Fibroblast of mammary gland (primary cell): ENCODE measurements around the gene TMEM132A.

Experiments
- DNase-seq: peaks from one replicate; pipeline ENCODE4 v3.0.0-alpha.2; 2010; ENCODE audit warnings: low read depth
- H3K4me3 ChIP-seq: 2 replicates; pipeline ENCODE4 v1.5.1; 2011; ENCODE audit warnings: low read depth, mild to moderate bottlenecking, low read length, moderate library complexity; ENCODE audit not compliant: control insufficient read depth
- TF ChIP-seq, protein P1 (sequence below): conservative IDR thresholded peaks from 2 replicates; pipeline ENCODE4 v1.5.1; 2011; ENCODE audit warnings: low read depth, low read length, inconsistent platforms; ENCODE audit not compliant: control insufficient read depth, insufficient read depth

Gene TMEM132A

DNA sequence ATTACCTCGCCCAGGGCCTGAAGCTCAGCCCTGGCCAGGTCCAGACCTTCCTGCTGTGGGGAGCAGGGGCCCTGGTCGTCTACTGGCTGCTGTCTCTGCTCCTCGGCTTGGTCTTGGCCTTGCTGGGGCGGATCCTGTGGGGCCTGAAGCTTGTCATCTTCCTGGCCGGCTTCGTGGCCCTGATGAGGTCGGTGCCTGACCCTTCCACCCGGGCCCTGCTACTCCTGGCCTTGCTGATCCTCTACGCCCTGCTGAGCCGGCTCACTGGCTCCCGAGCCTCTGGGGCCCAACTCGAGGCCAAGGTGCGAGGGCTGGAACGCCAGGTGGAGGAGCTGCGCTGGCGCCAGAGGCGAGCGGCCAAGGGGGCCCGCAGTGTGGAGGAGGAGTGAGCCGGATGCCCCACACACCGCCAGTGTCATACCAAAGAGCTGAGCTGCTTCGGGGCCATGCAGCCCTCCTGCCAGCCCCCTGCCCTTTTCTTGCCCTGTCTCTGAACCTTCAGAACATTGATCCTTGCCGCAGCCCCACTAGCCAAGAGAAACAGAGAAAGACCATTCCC, 2.4 kb upstream of the TMEM132A start:
- H3K4me3 ChIP-seq, result no peak overlapping the region
- no peak for DNase-seq

DNA sequence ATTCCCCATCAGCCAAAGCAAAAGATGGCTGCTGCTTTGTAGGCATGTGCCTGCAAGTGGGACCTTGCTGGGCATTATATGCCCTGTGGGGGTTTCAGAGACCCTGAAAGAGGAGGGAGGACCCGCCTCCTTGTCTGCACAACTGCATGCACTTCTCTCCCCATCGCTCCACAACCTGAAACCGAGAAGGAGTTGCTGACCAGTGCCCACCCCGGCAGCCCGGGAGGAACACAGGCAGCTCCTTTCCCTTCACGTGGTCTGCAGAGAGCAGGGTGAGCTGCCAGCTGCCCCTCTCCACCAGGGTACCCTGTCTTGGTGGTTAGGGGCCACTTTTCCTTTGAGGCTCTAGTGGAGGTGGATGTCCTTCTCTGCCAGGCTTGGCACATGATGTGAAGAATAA, 1.4 kb upstream of the TMEM132A start:
- H3K4me3 ChIP-seq, result no peak overlapping the region
- DNase-seq, result no peak
- TF ChIP-seq, protein P1, sequence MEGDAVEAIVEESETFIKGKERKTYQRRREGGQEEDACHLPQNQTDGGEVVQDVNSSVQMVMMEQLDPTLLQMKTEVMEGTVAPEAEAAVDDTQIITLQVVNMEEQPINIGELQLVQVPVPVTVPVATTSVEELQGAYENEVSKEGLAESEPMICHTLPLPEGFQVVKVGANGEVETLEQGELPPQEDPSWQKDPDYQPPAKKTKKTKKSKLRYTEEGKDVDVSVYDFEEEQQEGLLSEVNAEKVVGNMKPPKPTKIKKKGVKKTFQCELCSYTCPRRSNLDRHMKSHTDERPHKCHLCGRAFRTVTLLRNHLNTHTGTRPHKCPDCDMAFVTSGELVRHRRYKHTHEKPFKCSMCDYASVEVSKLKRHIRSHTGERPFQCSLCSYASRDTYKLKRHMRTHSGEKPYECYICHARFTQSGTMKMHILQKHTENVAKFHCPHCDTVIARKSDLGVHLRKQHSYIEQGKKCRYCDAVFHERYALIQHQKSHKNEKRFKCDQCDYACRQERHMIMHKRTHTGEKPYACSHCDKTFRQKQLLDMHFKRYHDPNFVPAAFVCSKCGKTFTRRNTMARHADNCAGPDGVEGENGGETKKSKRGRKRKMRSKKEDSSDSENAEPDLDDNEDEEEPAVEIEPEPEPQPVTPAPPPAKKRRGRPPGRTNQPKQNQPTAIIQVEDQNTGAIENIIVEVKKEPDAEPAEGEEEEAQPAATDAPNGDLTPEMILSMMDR, result no peak

More for the DNA sequence above, 2.4 kb upstream of the TMEM132A start:
- TF ChIP-seq, protein P1, result no peak

DNA sequence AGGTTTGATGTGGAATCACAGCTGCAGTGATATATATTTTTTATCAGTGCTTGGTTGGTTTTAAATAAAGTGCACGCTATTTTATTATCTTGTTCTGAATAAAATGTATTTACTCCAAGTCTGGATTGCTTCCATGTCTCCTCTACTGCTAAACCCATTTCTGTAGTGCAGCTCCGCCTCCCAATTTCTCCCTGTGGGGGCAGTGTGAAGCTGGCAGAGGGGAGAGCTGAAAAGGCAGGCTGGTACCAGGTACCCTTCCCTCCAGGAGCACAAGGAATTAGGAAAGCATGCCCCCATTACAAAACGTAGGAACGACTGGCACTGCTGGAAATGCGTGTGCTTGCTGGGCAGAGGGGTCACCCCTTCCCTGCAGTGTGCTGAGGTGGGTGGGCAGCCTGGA, 934 bp upstream of the TMEM132A start:
- H3K4me3 ChIP-seq, result no peak overlapping the region
- DNase-seq, result no peak
- TF ChIP-seq, protein P1, result no peak

DNA sequence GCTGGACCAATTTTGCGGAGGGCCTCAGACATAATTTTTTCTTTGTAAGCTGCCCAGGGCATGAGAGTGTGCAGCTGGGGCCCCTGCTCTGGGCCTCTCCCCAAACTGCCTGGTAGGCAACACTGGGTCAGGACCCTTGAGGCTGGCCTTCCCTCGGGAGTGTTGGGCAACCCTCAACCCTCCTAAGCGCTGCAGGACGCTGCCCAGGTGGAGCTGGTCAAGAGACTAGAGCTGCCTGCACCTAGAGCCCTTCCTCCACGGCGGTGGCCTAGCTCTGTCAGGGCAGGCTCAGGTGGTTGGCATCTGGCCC, 505 bp upstream of the TMEM132A start:
- TF ChIP-seq, protein P1, result no peak
- DNase-seq, result no peak
- no peak overlapping the region for H3K4me3 ChIP-seq

DNA sequence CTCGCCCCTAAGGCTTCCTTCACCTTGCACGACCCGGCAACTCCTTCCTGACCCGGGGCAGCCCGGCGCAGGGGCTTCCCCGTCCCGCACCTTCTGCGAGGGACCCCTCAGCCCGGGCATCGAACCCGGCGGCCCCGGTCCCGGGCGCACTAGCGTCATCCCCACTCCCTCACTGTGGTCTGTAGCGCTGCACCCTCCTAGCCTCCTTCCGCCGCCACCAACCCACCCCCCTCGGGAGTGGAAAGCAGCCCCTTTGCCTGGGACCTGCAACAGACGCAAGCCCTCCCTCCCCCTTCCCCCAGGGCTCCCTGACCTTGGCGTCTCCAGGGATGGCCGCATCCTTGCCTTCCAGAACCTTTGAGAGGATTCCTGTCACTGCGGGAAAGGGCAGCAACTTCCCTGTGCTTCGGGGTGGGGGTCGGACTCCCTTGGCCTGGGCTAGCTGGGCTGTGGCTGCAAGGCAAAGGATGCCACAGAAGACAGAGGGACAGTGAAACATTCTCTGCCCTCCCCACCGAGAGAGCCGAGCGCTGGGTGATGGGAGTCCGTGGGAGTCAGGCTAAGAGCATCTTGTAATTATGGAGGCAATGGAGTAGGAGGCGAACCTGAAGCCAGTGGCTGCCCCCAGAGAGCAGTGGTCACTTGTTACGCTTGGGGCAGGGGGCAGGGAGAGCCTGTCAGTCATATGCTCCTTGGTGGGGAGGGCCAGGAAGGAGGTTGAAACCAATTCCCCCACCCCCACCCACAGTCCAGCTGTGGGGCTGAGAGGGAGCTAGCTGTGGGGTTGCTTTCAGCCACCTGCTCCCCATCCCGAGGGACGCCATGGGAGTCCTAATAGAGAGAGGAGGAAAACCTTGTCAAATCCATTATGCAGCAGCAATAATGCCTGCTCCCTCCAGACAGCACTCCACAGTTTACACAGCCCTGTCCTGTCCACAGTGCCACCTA, 920 bp downstream of the TMEM132A start:
- DNase-seq, result no peak
- TF ChIP-seq, protein P1, result no peak
- H3K4me3 ChIP-seq, result peak overlapping the region; percentile 48

DNA sequence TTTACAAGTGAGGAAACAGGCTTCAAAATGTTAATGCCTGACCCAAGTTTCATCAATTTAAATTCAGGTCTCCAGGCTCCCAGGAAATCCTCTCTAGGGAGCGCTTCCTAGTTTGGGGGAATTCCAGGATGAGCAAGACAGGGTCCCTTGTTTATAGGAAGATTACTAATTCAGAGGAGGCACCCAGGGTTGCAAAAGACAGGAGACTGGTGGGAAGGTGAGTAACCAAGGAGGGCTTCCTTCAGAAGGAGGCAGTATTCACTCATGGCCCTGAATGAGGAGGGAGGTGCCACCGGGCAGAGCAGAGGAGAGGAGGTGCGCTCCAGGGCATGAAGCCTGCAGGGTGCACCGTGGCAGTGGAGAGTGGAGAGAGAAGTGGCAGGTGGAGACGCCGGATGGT, 1.6 kb downstream of the TMEM132A start:
- DNase-seq, result peak; percentile 71
- H3K4me3 ChIP-seq, result no peak overlapping the region
- TF ChIP-seq, protein P1, result no peak
